ENCODE data around the gene DLGAP1.
A peak's percentile ranks its signal among the peaks of the same experiment; 100 is the strongest.

DLGAP1 gene

DNA sequence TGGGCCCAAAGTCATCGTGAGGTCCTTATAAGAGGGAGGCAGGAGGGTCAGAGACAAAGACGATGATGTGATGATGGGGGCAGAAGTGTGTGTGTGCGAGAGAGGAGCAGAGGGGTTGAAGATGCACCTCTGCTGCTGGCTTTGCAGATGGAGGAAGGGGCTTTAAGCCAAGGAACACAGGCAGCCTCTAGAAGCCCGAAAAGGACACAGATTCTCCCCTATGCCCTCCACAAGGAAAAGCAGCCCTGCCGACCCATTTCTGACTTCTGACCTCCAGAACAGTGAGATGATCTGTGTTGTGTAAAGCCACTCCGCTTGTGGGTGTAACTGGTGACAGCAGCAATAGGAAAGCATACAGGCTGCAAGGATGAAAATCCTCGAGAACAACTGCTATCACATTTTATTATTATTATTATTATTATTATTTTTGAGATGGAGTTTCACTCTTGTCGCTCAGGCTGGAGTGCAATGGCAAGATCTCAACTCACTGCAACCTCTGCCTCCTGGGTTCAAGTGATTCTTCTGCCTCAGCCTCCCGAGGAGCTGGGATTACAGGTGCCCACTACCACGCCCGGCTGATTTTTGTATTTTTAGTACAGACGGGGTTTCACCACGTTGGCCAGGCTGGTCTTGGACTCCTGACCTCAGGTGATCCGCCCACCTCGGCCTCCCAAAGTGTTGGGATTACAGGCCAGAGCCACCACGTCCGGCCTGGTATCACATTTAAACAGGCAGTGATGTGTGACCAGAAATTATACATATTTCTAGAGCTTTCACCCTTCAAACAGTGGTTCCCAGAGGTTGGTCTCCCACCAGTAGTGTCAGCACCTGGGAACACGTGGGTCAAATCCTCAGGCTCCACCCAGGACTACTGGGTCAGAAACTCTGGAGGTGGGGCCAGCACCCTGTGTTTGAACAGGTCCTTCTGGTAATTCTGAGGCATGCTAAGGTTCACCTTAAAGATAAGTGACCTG, 834.7 kb downstream of the DLGAP1 start:
- DNase-seq (ENCODE audit: low spot score): peak; percentile 41
- Histone ChIP-seq H3K27ac (no peak overlapping the region), H3K4me3 (no peak overlapping the region)
- TF ChIP-seq, protein P1, sequence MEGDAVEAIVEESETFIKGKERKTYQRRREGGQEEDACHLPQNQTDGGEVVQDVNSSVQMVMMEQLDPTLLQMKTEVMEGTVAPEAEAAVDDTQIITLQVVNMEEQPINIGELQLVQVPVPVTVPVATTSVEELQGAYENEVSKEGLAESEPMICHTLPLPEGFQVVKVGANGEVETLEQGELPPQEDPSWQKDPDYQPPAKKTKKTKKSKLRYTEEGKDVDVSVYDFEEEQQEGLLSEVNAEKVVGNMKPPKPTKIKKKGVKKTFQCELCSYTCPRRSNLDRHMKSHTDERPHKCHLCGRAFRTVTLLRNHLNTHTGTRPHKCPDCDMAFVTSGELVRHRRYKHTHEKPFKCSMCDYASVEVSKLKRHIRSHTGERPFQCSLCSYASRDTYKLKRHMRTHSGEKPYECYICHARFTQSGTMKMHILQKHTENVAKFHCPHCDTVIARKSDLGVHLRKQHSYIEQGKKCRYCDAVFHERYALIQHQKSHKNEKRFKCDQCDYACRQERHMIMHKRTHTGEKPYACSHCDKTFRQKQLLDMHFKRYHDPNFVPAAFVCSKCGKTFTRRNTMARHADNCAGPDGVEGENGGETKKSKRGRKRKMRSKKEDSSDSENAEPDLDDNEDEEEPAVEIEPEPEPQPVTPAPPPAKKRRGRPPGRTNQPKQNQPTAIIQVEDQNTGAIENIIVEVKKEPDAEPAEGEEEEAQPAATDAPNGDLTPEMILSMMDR (IDR thresholded peaks at IDR 0.05): no peak

DNA sequence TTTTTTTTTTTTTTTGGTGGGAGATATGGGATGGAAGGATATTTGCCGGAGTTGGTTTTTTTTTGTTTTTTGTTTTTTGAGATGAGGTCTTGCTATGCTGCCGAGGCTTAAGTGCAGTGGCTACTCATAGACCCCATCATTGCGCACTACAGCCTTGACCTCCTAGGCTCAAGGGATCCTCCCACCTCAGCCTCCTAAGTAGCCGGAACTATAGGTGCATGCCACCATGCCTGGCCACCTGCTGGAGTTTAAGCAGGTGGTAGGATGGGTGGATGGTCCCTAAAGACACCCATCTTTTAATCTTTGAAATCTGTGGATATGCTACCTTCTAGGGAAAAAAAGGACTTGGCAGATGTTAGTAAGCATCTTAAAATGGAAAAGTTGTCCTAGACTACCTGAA, 835.4 kb downstream of the DLGAP1 start:
- H3K4me3 ChIP-seq: no peak overlapping the region
- no peak for DNase-seq (ENCODE audit: low spot score)
- TF ChIP-seq, protein P1 (IDR thresholded peaks at IDR 0.05): no peak
- no peak overlapping the region for H3K27ac ChIP-seq

DNA sequence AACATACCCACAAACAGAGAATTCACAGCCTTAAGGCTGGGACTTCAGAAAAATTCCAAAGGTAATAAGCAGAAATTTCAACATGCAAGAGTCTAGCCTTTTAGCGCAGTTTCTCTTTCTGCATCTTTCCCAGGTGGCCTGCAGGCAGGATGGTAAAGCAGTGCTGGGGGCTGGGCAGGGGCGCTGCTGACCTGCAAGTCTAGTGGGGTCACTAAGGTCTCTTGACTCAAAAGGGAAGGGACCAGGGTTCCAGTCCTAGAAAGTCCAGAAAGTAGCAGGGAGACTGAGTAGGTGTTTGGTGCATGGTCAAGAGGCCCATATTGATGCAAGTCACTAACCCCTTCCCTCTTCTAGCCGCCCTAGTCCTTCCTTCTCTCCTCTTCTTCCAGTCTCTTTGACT, 835.9 kb downstream of the DLGAP1 start:
- no peak overlapping the region for H3K27ac ChIP-seq
- peak; percentile 50 for DNase-seq (ENCODE audit: low spot score)
- no peak overlapping the region for H3K4me3 ChIP-seq
- TF ChIP-seq, protein P1 (IDR thresholded peaks at IDR 0.05): no peak

DNA sequence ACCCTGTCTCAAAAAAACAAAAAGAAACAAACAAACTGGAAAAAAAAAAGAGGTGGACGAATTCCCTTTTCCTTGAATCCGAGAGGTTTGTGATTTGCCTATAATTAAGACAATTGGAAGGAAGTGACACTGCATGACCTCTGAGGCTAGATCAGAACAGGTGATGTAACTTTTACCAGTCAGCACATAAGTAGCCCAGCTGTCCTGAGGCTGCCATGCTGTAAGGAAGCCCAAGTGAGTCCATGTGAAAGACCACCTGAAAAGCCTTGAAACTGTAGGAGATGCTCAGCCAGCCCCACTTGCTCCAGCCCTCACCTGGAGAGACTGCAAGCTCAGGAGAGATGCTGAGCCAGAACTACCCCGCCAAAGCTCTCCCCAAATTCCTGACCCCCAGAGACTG, 838.4 kb downstream of the DLGAP1 start:
- H3K27ac ChIP-seq: no peak overlapping the region
- DNase-seq (ENCODE audit: low spot score): no peak
- TF ChIP-seq, protein P1 (IDR thresholded peaks at IDR 0.05): no peak
- H3K4me3 ChIP-seq: no peak overlapping the region

DNA sequence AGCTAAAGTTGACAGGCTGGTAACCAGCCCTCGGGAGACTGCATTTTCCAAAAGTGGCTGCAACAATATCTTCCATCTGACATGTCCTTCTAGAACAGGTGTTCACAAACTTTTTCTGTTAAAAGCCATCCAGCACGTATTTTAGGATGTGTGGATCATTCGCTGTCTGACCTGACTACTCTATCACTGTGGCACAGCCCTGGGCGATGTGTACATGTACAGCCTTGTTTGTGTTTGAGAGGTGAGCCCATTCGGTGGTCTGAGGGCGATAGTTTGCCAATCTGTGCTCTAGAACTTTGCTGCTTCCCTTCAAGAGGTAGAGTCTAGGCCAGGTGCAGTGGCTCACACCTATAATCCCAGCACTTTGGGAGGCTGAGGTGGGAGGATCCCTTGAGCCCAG, 839.0 kb downstream of the DLGAP1 start:
- TF ChIP-seq, protein P1 (IDR thresholded peaks at IDR 0.05): no peak
- no peak overlapping the region for H3K27ac ChIP-seq
- H3K4me3 ChIP-seq: no peak overlapping the region
- peak; percentile 28 for DNase-seq (ENCODE audit: low spot score)

DNA sequence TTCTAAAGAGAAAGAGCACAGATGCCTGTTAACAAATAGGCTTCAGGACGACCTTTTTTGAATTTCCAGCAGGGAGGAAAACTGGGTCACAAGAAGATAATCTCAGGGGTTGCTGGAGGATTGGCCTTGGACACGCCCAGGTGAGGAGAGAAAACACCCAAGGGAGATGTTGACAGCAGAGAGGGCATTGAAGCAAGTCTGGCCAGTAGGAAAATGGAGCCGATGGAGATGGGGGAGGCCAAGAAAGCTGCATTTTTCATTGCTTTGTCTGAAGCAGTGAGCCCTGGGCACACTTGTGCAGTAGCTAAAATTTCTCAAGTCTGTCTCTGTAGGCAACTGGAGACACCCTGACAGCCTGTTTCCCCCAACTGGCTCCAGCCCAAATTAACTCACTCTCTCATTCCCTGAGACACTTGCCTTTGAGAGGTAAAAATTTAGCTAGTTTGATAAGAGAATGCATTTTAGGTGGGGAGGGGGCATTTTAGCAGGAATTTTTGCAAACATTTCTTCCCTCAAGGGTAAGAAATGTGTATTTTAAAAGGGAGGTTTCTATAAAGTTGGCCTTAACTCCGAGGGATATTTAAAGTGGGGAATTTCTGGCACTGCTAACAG, 839.6 kb downstream of the DLGAP1 start:
- Histone ChIP-seq H3K27ac (no peak overlapping the region), H3K4me3 (no peak overlapping the region)
- TF ChIP-seq, protein P1 (IDR thresholded peaks at IDR 0.05): no peak
- DNase-seq (ENCODE audit: low spot score): no peak
